ENCODE results near the gene MED27.

GRCh38 chr9:131864531-131864930 is 215.1 kb downstream of the MED27 start:
- TF ChIP-seq CTCF (IDR thresholded peaks at IDR 0.05): no peak
- no peak for TF ChIP-seq POLR2AphosphoS5 (IDR thresholded peaks at IDR 0.05; ENCODE audit: low read depth, low read length)
- no peak for TF ChIP-seq REST (IDR thresholded peaks at IDR 0.05; ENCODE audit: insufficient read depth in 1 of 2, low read depth in 2 of 2, low read length in 1 of 2)
- no peak for TF ChIP-seq TCF7L2 (IDR thresholded peaks at IDR 0.05; ENCODE audit: low read depth, low read length)
- no peak for TF ChIP-seq SIN3A (IDR thresholded peaks at IDR 0.05; ENCODE audit: borderline replicate concordance, insufficient read depth, low read depth, low read length)

All from Panc1 (cell line).